Common myeloid progenitor, CD34-positive (primary cell): ENCODE results near the gene SSTR4.

ENCODE experiments used
- CTCF ChIA-PET: fragments of 350-600 bp; sonication (Branson Sonifier 250); formaldehyde crosslinking; loops from one replicate; lab custom pipeline; 2021; ENCODE audit warnings: antibody characterized with exemption; lab: Charles Lee
- POLR2A ChIA-PET: fragments of 350-600 bp; sonication (Branson Sonifier 250); formaldehyde crosslinking; loops from one replicate; lab custom pipeline; 2021; ENCODE audit warnings: antibody characterized with exemption; lab: Charles Lee
- DNase-seq, 3 donors: peaks; one replicate each; pipeline versions ENCODE4 v3.0.0 to v3.0.0-alpha.2; 2013
- H3K27ac ChIP-seq, 2 experiments: 1 replicate in 1 of 2; 2 replicates in 1 of 2; pipeline ENCODE4 v1.7.0; 2013; ENCODE audit warnings: inconsistent platforms in 2 of 2, low read length in 2 of 2, mild to moderate bottlenecking in 2 of 2, low read depth in 1 of 2, moderate library complexity in 1 of 2; ENCODE audit not compliant: severe bottlenecking in 2 of 2, insufficient read depth in 1 of 2, poor library complexity in 1 of 2
- H3K27me3 ChIP-seq, 5 experiments: replicated peaks in 2 of 5; 1 replicate in 3 of 5; 2 replicates in 2 of 5; pipeline versions ENCODE4 v1.6.1 to v1.7.0; 2013; ENCODE audit warnings: low read length in 4 of 5, mild to moderate bottlenecking in 2 of 5, moderate library complexity in 2 of 5, inconsistent platforms in 1 of 5; ENCODE audit not compliant: insufficient read depth in 5 of 5, control insufficient read depth in 4 of 5
- H3K36me3 ChIP-seq, 4 experiments: 1 replicate in 2 of 4; 2 replicates in 2 of 4; pipeline versions ENCODE4 v1.6.1 to v1.7.0; 2013; ENCODE audit warnings: low read length in 3 of 4, control low read depth in 1 of 4, mild to moderate bottlenecking in 1 of 4; ENCODE audit not compliant: control insufficient read depth in 4 of 4, insufficient read depth in 4 of 4
- H3K4me1 ChIP-seq, 4 experiments: 1 replicate in 3 of 4; 2 replicates in 1 of 4; pipeline versions ENCODE4 v1.6.1 to v1.7.1; 2013; ENCODE audit warnings: low read length in 3 of 4, mild to moderate bottlenecking in 3 of 4, control low read depth in 1 of 4, inconsistent platforms in 1 of 4, moderate library complexity in 1 of 4; ENCODE audit not compliant: control insufficient read depth in 4 of 4, insufficient read depth in 4 of 4; ENCODE audit errors: control extremely low read depth in 1 of 4
- H3K4me3 ChIP-seq, 7 experiments: 1 replicate in 4 of 7; 2 replicates in 3 of 7; pipeline versions ENCODE4 v1.5.1 to v1.7.0; 2013; ENCODE audit warnings: mild to moderate bottlenecking in 7 of 7, low read length in 6 of 7, moderate library complexity in 6 of 7, inconsistent platforms in 2 of 7, low read depth in 2 of 7, control low read depth in 1 of 7; ENCODE audit not compliant: insufficient read depth in 4 of 7, control insufficient read depth in 1 of 7; ENCODE audit errors: extremely low read depth in 1 of 7
- H3K9me3 ChIP-seq, 5 experiments: 1 replicate in 4 of 5; 2 replicates in 1 of 5; pipeline versions ENCODE4 v1.6.1 to v1.7.1; 2013; ENCODE audit warnings: low read length in 4 of 5, mild to moderate bottlenecking in 2 of 5, inconsistent platforms in 1 of 5, low read depth in 1 of 5, moderate library complexity in 1 of 5; ENCODE audit not compliant: control insufficient read depth in 4 of 5, insufficient read depth in 2 of 5; ENCODE audit errors: control extremely low read depth in 1 of 5
- WGBS: methylation state at CpG from one replicate; pipeline ENCODE4 v1.1.5; 2013; ENCODE audit not compliant: insufficient coverage; 5-methylcytosine and 5-hydroxymethylcytosine counted together

The SSTR4 gene

GRCh38 chr20:22999756-23000155 lies 35.4 kb upstream of the SSTR4 start:
- no peaks in the 10 kb centered on the region for H3K9me3 ChIP-seq
- CTCF ChIA-PET: interaction anchor here (0.7 to 2.4 kb wide), 2 partner anchors 23 to 25 kb away, joined by 3 to 7 read pairs; no protein-coding TSS in a partner anchor
- no peak overlapping the region for H3K27ac ChIP-seq
- no peaks in the 10 kb centered on the region for H3K36me3 ChIP-seq
- no peak for DNase-seq
- H3K4me3 ChIP-seq: no peak overlapping the region
- H3K4me1 ChIP-seq: no peaks in the 10 kb centered on the region
- H3K27me3 ChIP-seq: no peaks in the 10 kb centered on the region
- POLR2A ChIA-PET: no interaction called here
- WGBS: 60% methylated on average over 3 of the region's 4 CpGs

- no peaks in the 10 kb centered on the region for H3K27me3 ChIP-seq
- no peak for DNase-seq
- no peak overlapping the region for H3K4me3 ChIP-seq
- H3K4me1 ChIP-seq: no peaks in the 10 kb centered on the region
- H3K27ac ChIP-seq: no peak overlapping the region
- ChIA-PET POLR2A (no interaction called here), CTCF (interaction anchor here (1.7 to 2.4 kb wide), 2 partner anchors 26 to 43 kb away, joined by 4 to 7 read pairs; no protein-coding TSS in a partner anchor)
- WGBS: 92% methylated on average over 3 of the region's 6 CpGs
- H3K9me3 ChIP-seq: no peaks in the 10 kb centered on the region
- H3K36me3 ChIP-seq: no peaks in the 10 kb centered on the region
Measured at GRCh38 chr20:23000232-23000947, 34.7 kb upstream of the SSTR4 start.

- H3K4me1 ChIP-seq: no peaks in the 10 kb centered on the region
- no peaks in the 10 kb centered on the region for H3K36me3 ChIP-seq
Measured at GRCh38 chr20:23002276-23002675, 32.8 kb upstream of the SSTR4 start.

GRCh38 chr20:23003077-23003635 lies 32.0 kb upstream of the SSTR4 start:
- Histone ChIP-seq H3K27ac (no peak overlapping the region), H3K27me3 (no peaks in the 10 kb centered on the region), H3K9me3 (no peaks in the 10 kb centered on the region), H3K36me3 (no peaks in the 10 kb centered on the region), H3K4me3 (no peak overlapping the region), H3K4me1 (no peaks in the 10 kb centered on the region)
- no peak for DNase-seq
- POLR2A ChIA-PET: no interaction called here
- WGBS: 100% methylated on average over 1 of the region's 1 CpG
- CTCF ChIA-PET: no interaction called here

More at GRCh38 chr20:23002276-23002675, 32.8 kb upstream of the SSTR4 start:
- no peaks in the 10 kb centered on the region for H3K9me3 ChIP-seq
- no peaks in the 10 kb centered on the region for H3K27me3 ChIP-seq
- WGBS: 93% methylated on average over 6 of the region's 6 CpGs
- no peak overlapping the region for H3K4me3 ChIP-seq
- POLR2A ChIA-PET: no interaction called here
- no peak for DNase-seq
- no peak overlapping the region for H3K27ac ChIP-seq
- CTCF ChIA-PET: interaction anchor here (1.5 to 1.7 kb wide), 2 partner anchors 16 to 41 kb away, joined by 4 read pairs; no protein-coding TSS in a partner anchor

GRCh38 chr20:23003881-23004460 lies 31.1 kb upstream of the SSTR4 start:
- Histone ChIP-seq H3K4me1 (no peaks in the 10 kb centered on the region), H3K27me3 (no peaks in the 10 kb centered on the region), H3K9me3 (no peaks in the 10 kb centered on the region), H3K36me3 (no peaks in the 10 kb centered on the region), H3K27ac (no peak overlapping the region), H3K4me3 (no peak overlapping the region)
- POLR2A ChIA-PET: no interaction called here
- no peak for DNase-seq
- 92% methylated on average over 2 of the region's 2 CpGs for WGBS
- CTCF ChIA-PET: no interaction called here

- Histone ChIP-seq H3K36me3 (no peaks in the 10 kb centered on the region), H3K9me3 (no peaks in the 10 kb centered on the region), H3K27me3 (no peaks in the 10 kb centered on the region), H3K27ac (no peak overlapping the region), H3K4me3 (no peak overlapping the region), H3K4me1 (peaks cover 0 to 10% (median 4%) of the 10 kb centered on the region in 4 experiments)
- CTCF ChIA-PET: no interaction called here
- DNase-seq: no peak
- POLR2A ChIA-PET: no interaction called here
Measured at GRCh38 chr20:23005776-23006175, 29.3 kb upstream of the SSTR4 start.

GRCh38 chr20:23007462-23007861 lies 27.6 kb upstream of the SSTR4 start:
- H3K27me3 ChIP-seq: no peaks in the 10 kb centered on the region
- ChIA-PET POLR2A (no interaction called here), CTCF (interaction anchor here (1.0 to 1.5 kb wide), 3 partner anchors 10 to 237 kb away, joined by 3 to 4 read pairs (median 3); no protein-coding TSS in a partner anchor)
- no peak overlapping the region for H3K27ac ChIP-seq
- DNase-seq: no peak
- no peaks in the 10 kb centered on the region for H3K36me3 ChIP-seq
- no peaks in the 10 kb centered on the region for H3K9me3 ChIP-seq
- WGBS: 100% methylated on average over 2 of the region's 3 CpGs
- no peak overlapping the region for H3K4me3 ChIP-seq
- peaks cover 0 to 10% (median 4%) of the 10 kb centered on the region in 4 experiments for H3K4me1 ChIP-seq
